NB4 (cell line): ENCODE measurements around the gene FXYD2.

Experiments
- CTCF ChIP-seq: IDR thresholded peaks from one replicate; pipeline ENCODE4 v1.5.1; 2012; ENCODE audit warnings: low read depth, low read length
- MAX ChIP-seq: IDR thresholded peaks from 2 replicates; pipeline ENCODE4 v1.6.1; 2011; ENCODE audit warnings: low read depth, low read length
- POLR2A ChIP-seq: IDR thresholded peaks from 2 replicates; pipeline ENCODE4 v1.6.1; 2011; ENCODE audit warnings: mild to moderate bottlenecking; ENCODE audit not compliant: insufficient read length; ENCODE audit errors: extremely low read depth

DNA sequence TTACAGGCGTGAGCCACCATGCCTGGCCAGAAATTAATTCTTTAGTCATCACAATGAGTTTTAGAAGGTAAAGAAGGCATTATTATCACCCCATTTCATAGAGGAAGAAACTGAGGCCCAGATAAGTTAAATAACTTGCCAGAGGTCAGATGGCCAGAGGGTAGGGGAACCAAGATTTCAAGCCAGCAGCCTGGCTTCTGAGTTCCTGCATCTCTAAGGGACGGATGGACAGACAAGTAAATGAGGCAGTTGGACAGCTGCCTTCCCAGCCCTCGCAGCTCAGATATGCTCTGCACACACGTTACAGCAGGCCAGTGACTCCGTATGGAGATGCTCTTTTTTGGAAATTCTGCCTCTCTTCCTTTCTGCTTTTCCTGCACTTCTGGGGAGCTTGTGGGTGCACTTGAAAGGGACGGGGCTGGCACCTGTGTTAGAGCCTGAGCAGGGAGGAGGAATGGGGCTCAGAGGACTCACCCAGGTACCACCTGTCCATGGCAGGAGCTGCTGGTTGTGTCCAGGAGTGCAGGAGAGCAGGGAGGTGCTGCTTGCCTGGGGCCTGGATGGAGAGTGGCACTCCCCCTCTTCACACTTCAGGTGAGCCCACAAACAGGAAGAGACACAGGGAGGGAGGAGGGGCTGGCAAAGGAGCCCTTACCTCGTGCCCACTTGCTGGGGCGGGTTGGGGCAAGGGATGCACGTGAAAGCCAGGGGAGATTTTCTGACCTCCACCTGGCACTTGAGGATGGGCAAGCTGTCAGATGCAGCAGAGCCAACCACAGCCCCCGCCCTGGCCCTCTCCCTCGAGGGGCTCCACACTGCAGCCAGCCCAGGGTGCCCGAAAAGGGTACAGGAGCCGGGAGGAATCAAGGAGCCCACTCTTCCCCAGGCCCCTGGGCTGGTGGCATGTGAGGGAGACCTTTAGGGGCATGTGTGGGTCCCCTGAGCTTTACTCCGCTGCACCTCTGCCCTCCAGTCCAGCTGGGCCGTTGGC is 3.3 kb upstream of the FXYD2 start:
- TF ChIP-seq CTCF, result no peak
- TF ChIP-seq MAX, result no peak
- TF ChIP-seq POLR2A, result no peak
